ENCODE measurements around the gene TBXT. TPM values are rescaled to one million over a fixed set of nuclear protein-coding genes. Genes with fewer than 3 reads are reported as not detected.

The TBXT gene
- total and polyA plus RNA-seq, 2 of the 13 experiments (the other 11 are each of a cell fraction or from before 2014, with no cell fraction given), result not detected

DNA sequence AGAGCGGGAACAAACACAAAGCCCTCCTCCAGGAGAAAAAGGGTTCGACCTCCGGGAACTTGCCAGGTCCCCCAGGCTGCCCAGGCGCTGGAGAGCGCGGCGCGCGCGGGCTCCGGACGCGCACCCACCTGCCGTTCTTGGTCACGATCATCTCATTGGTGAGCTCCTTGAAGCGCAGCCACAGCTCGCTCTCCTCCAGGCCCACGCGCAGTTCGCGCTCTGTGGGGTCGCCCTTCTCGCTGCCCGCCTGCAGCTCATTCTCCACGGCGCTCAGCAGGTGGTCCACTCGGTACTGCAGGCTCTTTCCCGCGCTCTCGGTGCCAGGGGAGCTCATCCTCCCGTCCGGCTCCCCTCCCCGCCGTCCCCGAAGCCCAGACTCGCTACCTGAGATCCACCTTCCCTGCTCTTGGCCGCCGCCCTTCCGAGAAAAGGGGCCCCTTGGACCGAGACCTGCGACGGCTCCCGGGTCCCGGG, 356 bp downstream of the TBXT start (continued):
- no peak for TF ChIP-seq ZNF350 (CRISPR knock-in tag; IDR thresholded peaks at IDR 0.05; ENCODE audit: borderline replicate concordance, low read depth)

DNA sequence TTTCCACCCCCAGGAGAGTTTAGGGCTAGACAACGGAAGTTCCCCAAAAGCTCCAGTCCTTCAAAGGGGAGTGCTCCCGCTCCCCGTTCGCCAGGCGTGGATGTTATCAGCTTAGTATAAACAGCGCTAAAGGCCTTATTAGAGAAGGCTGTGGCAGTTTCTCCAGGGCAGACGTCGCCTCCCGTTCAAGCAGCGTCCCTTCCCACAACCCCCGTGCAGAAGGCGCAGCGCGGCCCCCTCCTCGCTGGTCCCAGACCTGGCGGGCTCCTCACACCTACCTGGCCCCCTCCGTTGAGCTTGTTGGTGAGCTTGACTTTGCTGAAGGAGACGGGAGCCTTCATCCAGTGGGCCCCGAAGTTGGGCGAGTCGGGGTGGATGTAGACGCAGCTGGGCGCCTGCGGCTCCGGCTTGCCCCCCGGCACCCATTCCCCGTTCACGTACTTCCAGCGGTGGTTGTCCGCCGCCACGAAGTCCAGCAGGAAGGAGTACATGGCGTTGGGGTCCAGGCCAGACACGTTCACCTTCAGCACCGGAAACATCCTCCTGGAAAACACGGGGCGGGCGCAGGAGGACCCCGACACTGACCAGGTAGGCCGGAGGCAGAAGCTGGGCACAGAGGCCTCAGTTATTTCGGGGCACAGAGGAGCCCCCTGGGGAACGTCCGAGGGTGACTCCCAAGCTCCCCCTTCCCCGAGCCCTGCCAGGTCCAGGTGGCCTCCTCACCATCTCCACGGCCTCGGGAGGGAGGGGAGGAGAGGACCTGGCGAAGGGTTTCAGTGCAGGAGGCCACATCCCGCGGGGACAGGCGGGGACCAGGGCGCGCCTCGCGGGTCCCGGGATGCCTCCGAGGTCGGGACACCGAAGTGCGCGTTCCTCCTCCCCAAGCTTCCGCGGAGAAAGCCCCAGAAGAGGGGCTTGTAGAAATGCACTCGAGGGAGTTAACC, 1.1 kb downstream of the TBXT start:
- Histone ChIP-seq H4K20me1 (ENCODE audit: insufficient read depth, low read length) (no peaks in the 10 kb centered on the region), H3K27ac (ENCODE audit: extremely low read length, insufficient read depth, low read length) (no peak overlapping the region), H2AFZ (ENCODE audit: low read length) (no peak overlapping the region), H3K9ac (ENCODE audit: insufficient read depth, low read depth, low read length) (no peak overlapping the region), H3K79me2 (ENCODE audit: insufficient read depth, low read length) (no peaks in the 10 kb centered on the region), H3K4me2 (ENCODE audit: low read depth, low read length) (no peak overlapping the region), H3K4me3 (replicated peaks in 1 of 3; ENCODE audit: insufficient read depth in 1 of 3, low read depth in 2 of 3, low read length in 3 of 3) (no peak overlapping the region), H3K4me1 (ENCODE audit: insufficient read depth, low read length) (no peaks in the 10 kb centered on the region), H3K36me3 (replicated peaks in 1 of 2; ENCODE audit: control insufficient read depth in 1 of 2, insufficient read depth in 2 of 2, low read length in 2 of 2) (no peaks in the 10 kb centered on the region), H3K27me3 (ENCODE audit: control insufficient read depth in 1 of 2, insufficient read depth in 2 of 2, low read length in 2 of 2) (peaks cover 20 to 71% of the 10 kb centered on the region in 2 experiments), H3K9me3 (ENCODE audit: low read length) (no peaks in the 10 kb centered on the region)
- FAIRE-seq (no peak), ATAC-seq (no peak), DNase-seq (ENCODE audit: low spot score) (no peak)
- CTCF ChIA-PET (ENCODE audit: low intra/inter-chr PET ratio, low total read pairs), result no interaction called here
- WGBS (ENCODE audit: low lambda C conversion rate), result 47% methylated on average over 32 of the region's 63 CpGs
- BruUV-seq (replicated peaks), result no TSS peak
- POLR2A ChIA-PET, result no interaction called here
- TF ChIP-seq GPN1 (CRISPR knock-in tag; IDR thresholded peaks at IDR 0.05; ENCODE audit: borderline replicate concordance), result no peak
- TF ChIP-seq EZH2 (conservative IDR thresholded peaks at IDR 0.05; ENCODE audit: low read depth, low read length), result 0 out of 2 replicates have a peak, but pooled peaks have one; percentile 79
- in situ Hi-C loops (cut with HindIII; ENCODE audit: extremely low pct_ligation_motif_present, low pct_unique_long_range_greater_than_20kb), result no loop called here
- intact Hi-C loops (cut with micrococcal nuclease; ENCODE audit: unreplicated experiment), result no loop called here

DNA sequence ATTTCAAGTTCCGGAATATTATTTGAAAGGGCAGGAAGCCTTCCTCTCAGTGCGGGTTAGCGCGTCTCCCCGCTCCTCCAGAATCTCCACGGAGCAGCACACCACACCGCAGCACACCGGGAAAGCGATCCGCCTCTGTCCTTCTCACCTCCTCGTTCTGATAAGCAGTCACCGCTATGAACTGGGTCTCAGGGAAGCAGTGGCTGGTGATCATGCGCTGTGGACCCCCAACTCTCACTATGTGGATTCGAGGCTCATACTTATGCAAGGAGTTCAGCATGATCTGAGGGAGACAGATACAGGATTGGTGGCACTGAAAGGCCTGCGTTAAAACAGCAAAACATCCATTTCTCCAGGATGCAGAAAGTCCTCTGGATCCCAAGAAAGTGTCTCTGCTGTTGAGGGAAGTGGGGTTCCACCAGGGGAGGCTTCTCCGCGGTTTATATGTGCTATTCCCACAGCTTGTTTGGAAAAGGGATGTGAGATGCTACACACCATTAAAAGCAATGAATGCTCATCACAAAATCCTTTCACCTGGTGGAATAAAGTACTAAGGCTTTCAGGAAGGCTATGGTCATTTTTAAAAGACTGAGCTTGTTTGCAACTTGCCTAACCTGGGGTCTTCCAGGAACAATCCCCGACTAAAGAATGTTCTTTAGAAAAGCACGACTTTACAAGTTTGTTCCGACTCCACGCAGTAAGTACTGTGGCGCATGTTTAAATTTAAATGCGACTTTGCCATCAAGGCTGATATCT, 1.9 kb downstream of the TBXT start:
- no peak overlapping the region for H3K9ac ChIP-seq (ENCODE audit: insufficient read depth, low read depth, low read length)
- FAIRE-seq, result no peak
- no peak overlapping the region for H2AFZ ChIP-seq (ENCODE audit: low read length)
- no peak overlapping the region for H3K27ac ChIP-seq (ENCODE audit: extremely low read length, insufficient read depth, low read length)
- no peaks in the 10 kb centered on the region for H3K79me2 ChIP-seq (ENCODE audit: insufficient read depth, low read length)
- no peak overlapping the region for H3K4me3 ChIP-seq (replicated peaks in 1 of 3; ENCODE audit: insufficient read depth in 1 of 3, low read depth in 2 of 3, low read length in 3 of 3)
- no peaks in the 10 kb centered on the region for H3K36me3 ChIP-seq (replicated peaks in 1 of 2; ENCODE audit: control insufficient read depth in 1 of 2, insufficient read depth in 2 of 2, low read length in 2 of 2)
- no peak for DNase-seq (ENCODE audit: low spot score)
- ATAC-seq, result no peak
- intact Hi-C loops (cut with micrococcal nuclease; ENCODE audit: unreplicated experiment) (no loop called here), in situ Hi-C loops (cut with HindIII; ENCODE audit: extremely low pct_ligation_motif_present, low pct_unique_long_range_greater_than_20kb) (no loop called here)
- H3K9me3 ChIP-seq (ENCODE audit: low read length), result no peaks in the 10 kb centered on the region
- H4K20me1 ChIP-seq (ENCODE audit: insufficient read depth, low read length), result no peaks in the 10 kb centered on the region
- CTCF ChIA-PET (ENCODE audit: low intra/inter-chr PET ratio, low total read pairs), result no interaction called here
- H3K4me1 ChIP-seq (ENCODE audit: insufficient read depth, low read length), result no peaks in the 10 kb centered on the region
- WGBS (ENCODE audit: low lambda C conversion rate), result 24% methylated on average over 23 of the region's 23 CpGs
- BruUV-seq (replicated peaks), result no TSS peak
- POLR2A ChIA-PET, result no interaction called here
- peaks cover 20 to 66% of the 10 kb centered on the region in 2 experiments for H3K27me3 ChIP-seq (ENCODE audit: control insufficient read depth in 1 of 2, insufficient read depth in 2 of 2, low read length in 2 of 2)
- H3K4me2 ChIP-seq (ENCODE audit: low read depth, low read length), result no peak overlapping the region
- no peak for TF ChIP-seq DNMT1 (CRISPR knock-in tag; IDR thresholded peaks at IDR 0.05)
- TF ChIP-seq, protein P1, sequence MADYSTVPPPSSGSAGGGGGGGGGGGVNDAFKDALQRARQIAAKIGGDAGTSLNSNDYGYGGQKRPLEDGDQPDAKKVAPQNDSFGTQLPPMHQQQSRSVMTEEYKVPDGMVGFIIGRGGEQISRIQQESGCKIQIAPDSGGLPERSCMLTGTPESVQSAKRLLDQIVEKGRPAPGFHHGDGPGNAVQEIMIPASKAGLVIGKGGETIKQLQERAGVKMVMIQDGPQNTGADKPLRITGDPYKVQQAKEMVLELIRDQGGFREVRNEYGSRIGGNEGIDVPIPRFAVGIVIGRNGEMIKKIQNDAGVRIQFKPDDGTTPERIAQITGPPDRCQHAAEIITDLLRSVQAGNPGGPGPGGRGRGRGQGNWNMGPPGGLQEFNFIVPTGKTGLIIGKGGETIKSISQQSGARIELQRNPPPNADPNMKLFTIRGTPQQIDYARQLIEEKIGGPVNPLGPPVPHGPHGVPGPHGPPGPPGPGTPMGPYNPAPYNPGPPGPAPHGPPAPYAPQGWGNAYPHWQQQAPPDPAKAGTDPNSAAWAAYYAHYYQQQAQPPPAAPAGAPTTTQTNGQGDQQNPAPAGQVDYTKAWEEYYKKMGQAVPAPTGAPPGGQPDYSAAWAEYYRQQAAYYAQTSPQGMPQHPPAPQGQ (CRISPR knock-in tag; IDR thresholded peaks at IDR 0.05; ENCODE audit: borderline replicate concordance), result no peak
- no peak for TF ChIP-seq MIER2 (CRISPR knock-in tag; IDR thresholded peaks at IDR 0.05)
- TF ChIP-seq KLF12 (CRISPR knock-in tag; IDR thresholded peaks at IDR 0.05; ENCODE audit: borderline replicate concordance), result no peak
- no peak for TF ChIP-seq TRIM24 (CRISPR knock-in tag; IDR thresholded peaks at IDR 0.05)
- TF ChIP-seq TOPORS (CRISPR knock-in tag; IDR thresholded peaks at IDR 0.05), result no peak
- no peak for TF ChIP-seq ATRX (CRISPR knock-in tag; IDR thresholded peaks at IDR 0.05; ENCODE audit: borderline replicate concordance)
- no peak for TF ChIP-seq ZNF552 (CRISPR knock-in tag; IDR thresholded peaks at IDR 0.05; ENCODE audit: borderline replicate concordance)
- TF ChIP-seq ZMYM2 (CRISPR knock-in tag; IDR thresholded peaks at IDR 0.05), result no peak
